Astrocyte of the cerebellum (primary cell): Measurements from ENCODE around the gene MEST.
"Not testable (repeated sequence)": the region's sequence is repeated elsewhere in the genome, so short reads cannot be mapped to it uniquely, and the experiment has no call there.

ENCODE experiments used
- DNase-seq: peaks from one replicate; pipeline ENCODE4 v3.0.0-alpha.2; 2011; ENCODE audit warnings: low read depth
- H3K4me3 ChIP-seq: 2 replicates; pipeline ENCODE4 v1.5.1; 2011; ENCODE audit warnings: mild to moderate bottlenecking, low read depth, low read length, moderate library complexity
- in situ Hi-C: cut with HindIII; loops from 2 replicates; pipeline ENCODE4 v1.10.0; 2017; ENCODE audit warnings: low sequenced_read_pairs
- TF ChIP-seq, protein P1 (sequence below): IDR thresholded peaks from 2 replicates; pipeline ENCODE4 v1.5.1; 2012; ENCODE audit warnings: low read length, low read depth, moderate library complexity, mild to moderate bottlenecking; ENCODE audit errors: missing control alignments

MEST gene

DNA sequence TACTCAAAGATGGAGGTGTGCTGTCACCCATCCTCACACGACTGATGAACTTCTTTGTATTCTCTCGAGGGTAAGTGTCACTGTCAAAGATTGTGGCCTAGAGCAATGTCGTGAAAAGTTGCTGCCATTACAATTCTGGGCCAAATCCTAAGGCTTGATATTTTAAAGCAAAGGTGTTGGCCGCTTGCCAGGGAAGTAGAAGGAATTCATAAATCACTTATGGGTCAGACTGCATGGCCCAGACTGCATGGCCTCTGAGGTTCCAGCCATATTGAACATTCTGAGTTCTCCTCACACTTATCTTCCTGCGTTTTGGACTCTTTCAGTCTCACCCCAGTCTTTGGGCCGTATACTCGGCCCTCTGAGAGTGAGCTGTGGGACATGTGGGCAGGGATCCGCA, 8.6 kb downstream of the MEST start:
- no peak for DNase-seq
- in situ Hi-C loops = no loop called here
- no peak overlapping the region for H3K4me3 ChIP-seq
- TF ChIP-seq, protein P1, sequence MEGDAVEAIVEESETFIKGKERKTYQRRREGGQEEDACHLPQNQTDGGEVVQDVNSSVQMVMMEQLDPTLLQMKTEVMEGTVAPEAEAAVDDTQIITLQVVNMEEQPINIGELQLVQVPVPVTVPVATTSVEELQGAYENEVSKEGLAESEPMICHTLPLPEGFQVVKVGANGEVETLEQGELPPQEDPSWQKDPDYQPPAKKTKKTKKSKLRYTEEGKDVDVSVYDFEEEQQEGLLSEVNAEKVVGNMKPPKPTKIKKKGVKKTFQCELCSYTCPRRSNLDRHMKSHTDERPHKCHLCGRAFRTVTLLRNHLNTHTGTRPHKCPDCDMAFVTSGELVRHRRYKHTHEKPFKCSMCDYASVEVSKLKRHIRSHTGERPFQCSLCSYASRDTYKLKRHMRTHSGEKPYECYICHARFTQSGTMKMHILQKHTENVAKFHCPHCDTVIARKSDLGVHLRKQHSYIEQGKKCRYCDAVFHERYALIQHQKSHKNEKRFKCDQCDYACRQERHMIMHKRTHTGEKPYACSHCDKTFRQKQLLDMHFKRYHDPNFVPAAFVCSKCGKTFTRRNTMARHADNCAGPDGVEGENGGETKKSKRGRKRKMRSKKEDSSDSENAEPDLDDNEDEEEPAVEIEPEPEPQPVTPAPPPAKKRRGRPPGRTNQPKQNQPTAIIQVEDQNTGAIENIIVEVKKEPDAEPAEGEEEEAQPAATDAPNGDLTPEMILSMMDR = no peak

DNA sequence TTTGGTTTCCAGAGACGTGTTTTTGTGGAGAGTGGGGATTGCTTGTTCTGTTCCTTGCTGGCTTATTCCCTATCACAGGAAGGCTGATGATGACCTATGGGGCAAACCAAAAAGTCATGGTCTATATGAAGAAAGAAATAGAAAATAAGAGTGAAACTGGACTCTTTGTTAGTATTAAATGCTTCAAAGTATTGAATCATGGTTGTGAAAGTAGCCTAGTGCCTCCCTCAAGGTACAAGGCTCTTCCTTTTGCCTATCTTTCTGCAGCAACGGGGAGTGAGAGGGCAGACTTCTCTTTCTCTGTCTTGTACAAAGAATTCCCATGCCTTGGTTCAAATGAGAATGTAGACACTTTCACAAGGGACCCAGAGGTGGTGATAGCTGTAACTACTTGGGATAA, 9.0 kb downstream of the MEST start:
- DNase-seq = no peak
- in situ Hi-C loops = no loop called here
- no peak overlapping the region for H3K4me3 ChIP-seq
- TF ChIP-seq, protein P1 = no peak

DNA sequence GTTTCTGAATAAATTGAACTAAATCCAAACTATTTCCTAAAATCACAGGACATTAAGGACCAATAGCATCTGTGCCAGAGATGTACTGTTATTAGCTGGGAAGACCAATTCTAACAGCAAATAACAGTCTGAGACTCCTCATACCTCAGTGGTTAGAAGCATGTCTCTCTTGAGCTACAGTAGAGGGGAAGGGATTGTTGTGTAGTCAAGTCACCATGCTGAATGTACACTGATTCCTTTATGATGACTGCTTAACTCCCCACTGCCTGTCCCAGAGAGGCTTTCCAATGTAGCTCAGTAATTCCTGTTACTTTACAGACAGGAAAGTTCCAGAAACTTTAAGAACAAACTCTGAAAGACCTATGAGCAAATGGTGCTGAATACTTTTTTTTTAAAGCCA, 13.9 kb downstream of the MEST start:
- no peak for DNase-seq
- H3K4me3 ChIP-seq = no peak overlapping the region
- in situ Hi-C loops = no loop called here
- TF ChIP-seq, protein P1 = no peak

DNA sequence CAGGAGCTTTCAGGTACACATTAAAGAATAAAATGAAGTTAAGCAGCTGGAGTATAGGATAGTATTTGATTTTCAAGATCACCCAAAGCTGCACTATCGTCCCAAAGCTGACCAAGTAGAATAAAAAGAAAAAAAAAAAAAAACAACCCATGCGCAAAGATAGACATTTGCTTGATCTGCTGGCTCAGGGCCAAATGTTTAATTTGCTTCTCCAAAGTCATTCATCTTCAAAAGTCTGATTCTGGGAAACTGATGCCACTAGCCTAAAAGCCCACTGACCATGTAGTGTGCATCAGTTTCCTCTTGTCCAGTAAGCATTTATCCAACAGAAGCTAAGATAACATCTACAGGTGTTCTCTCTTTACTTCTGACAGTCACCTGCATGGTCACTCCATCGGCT, 14.5 kb downstream of the MEST start:
- DNase-seq = no peak
- TF ChIP-seq, protein P1 = no peak
- in situ Hi-C loops = no loop called here
- H3K4me3 ChIP-seq = no peak overlapping the region

DNA sequence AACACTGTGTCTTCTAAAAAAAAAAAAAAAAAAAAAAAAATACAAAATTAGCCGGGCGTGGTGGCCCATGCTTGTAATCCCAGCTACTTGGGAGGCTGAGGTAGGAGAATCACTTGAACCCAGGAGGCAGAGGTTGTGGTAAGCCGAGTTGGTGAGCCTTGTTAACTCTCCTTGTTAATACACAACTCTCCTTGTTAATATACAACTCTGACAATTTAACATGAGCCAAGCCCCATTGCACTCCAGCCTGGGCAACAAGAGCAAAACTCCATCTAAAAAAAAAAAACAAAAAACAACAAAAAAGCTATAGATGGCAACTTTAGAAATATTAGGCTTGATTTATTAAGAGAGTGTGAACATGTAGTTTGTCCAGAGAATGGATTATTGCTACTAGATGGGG, 20.2 kb downstream of the MEST start:
- DNase-seq, H3K4me3 ChIP-seq, in situ Hi-C loops: not testable (repeated sequence)

DNA sequence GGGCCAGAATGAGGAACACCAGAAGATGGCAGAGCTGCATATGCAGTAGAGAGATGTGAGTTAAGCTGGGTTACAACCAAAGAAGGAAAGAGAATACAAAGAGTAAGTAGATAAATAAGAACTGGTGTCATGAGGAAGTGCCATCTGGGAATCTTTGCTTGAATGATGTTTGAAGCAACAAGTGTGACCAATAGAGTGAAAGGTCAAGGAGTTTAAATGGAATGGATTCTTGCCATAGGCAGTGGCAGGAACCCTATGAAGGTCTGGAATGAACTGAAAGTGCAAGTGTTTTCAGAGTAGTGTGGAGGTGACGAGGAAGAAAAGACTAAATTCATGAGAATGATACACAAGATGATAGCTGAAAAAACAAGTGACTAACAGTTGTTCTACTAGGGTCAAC, 21.6 kb downstream of the MEST start:
- in situ Hi-C loops = no loop called here
- no peak for DNase-seq
- TF ChIP-seq, protein P1 = no peak
- H3K4me3 ChIP-seq = no peak overlapping the region

DNA sequence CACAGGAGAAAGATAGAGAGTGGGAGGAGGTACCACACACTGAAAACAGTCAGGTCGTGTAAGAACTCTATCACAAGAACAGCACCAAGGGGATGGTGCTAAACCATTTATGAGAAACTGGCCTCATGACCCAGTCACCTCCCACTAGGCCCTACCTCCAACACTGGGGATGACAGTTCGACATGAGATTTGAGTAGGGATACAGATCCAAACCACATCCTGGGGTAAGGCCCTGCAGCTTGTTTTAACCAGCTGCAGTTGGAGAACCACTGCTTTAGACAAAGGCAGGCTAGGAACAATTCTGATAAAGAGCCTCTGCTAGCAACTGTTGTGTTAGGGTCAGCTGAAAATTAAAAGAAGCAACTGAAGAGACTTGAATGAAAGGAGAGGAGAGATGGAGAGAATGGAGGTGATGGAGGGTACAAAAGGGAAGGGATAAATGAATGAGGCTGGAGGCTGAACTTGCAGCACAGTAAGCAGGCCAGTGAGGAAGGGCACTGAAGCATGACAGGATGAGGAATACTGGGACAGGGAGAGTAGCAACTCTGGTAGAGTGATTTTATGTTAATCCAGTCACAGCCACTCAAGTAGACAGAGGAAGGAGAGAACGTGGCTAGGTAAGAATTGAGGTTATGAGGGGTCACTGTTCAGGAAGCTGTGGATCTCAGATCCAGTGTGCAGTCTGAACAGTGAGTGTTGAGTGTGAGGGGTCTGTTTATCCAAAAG, 23.6 kb downstream of the MEST start:
- in situ Hi-C loops = no loop called here
- TF ChIP-seq, protein P1 = no peak
- no peak overlapping the region for H3K4me3 ChIP-seq
- DNase-seq = no peak
